Measurements from ENCODE around the gene DNASE1L3.

Gene DNASE1L3

DNA sequence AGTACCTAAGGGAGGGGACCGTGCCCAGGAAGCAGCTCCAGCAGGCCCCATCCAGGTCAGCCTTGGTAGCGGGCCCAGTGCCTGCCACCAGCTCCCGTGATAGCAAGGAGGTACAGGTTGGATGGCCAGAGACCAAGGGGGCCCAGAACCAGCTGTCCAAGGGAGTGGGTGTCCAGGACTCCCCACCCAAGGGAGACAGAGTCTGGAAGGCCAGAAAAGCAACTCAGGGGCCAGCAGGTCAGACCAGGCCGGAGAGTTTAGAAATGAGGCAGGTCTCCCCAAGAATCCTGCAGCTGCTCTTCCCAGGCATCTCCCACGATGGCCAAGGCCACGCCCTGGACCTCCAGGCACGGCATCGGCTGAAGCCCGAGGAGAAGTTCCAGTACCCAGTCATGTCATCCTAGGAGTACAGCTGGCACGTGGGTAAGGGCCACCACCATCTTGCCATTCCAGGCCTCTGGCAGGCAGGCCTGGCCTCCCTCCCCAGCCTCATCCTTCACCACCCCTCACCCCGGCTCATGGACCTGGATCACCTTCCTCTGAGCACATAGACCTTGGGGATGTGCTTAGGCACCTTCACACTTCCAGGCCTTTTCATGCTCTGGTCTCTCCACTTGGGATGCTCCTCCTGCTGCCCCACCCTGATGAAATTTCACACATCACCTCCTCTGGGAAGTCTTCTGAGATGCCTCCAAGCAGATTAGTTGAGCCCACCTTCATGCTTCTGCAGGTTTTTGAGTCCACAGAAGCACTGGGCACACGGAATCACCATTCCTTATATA, 30.5 kb downstream of the DNASE1L3 start:
- no peak for DNase-seq (ENCODE audit: low read depth in 1 of 2, low spot score in 1 of 2)

GRCh38 chr3:58179235-58180098, 31.3 kb downstream of the DNASE1L3 start:
- no peak for DNase-seq (ENCODE audit: low read depth in 1 of 2, low spot score in 1 of 2)

DNA sequence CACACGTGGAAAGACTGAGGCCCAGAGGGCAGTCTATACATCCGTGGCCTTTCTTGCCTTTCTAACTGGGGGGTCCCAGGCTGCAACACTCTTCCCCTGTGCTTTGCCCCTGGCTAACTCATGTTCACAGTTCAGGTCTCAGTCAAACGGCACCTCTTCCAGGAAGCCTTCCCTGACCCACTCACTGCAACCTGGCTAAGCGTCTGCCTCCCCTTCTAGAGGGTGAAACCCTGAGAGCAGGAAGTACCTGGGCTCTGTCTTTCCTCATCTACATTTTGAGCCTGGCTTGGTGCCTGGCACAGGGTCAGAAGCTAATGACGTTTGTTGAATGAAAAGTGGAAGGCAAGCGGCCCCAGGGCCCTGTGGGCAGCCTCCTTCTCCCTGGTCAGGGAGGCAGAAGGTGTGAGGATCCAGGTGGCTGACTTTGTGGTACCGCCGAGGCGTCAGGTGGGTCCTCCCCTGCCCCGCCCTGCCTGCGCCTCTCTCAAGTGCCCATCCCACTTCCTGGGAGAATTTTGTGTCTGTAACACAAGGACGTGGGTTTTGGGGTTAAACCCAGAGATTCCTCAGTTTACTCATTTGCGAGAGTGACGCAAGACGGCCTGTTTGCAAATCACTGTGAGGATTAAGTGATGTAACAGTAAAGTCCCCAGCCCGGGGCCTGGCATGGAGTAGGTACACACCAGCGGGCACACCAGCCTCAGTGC, 32.1 kb downstream of the DNASE1L3 start:
- DNase-seq (ENCODE audit: low read depth in 1 of 2, low spot score in 1 of 2) = no peak

DNA sequence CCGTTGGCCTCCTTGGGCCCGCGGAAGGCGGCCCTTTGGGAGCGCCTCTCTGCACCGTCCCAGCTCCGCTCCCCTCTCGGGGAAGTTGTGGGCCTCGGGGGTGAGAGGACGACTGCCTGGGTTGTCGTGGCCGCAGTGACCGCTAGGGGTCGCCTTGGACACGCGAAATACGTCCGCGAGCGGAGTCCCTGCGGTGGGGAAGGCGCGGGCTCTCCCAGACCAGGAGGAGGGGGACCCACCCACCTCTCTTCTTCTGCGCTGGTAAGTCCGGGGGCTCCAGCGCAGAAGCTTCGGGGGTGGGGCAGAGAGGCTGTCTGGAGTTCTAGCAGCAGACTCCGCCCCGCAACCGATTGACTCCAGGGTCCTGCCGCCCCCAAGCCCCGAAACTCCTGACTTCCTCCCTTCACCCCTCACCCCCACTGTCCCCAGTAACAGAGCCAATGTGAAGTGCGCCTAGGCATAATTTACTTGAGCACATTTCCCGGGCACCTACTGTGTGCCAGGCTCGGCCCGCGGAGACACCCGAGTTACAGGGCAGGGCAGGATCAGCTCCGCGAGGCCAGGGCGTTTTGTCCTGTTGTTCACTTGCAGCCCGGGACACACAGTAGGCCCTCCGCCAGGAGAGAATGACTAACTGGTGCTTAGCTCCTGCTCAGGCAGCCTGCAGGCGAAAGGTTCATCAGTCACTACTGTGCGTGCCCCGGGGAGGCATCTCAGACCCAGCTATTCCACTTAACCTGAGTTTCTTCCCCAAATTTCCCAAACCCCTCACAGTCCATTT, 32.8 kb downstream of the DNASE1L3 start:
- DNase-seq (ENCODE audit: low read depth in 1 of 2, low spot score in 1 of 2) = peak; percentile 79 to 85

- no peak for DNase-seq (ENCODE audit: low read depth in 1 of 2, low spot score in 1 of 2)
These were observed 33.8 kb downstream of the DNASE1L3 start for GRCh38 chr3:58176827-58177489.

- no peak for DNase-seq (ENCODE audit: low read depth in 1 of 2, low spot score in 1 of 2)
These were observed 34.6 kb downstream of the DNASE1L3 start for GRCh38 chr3:58176185-58176530.

DNA sequence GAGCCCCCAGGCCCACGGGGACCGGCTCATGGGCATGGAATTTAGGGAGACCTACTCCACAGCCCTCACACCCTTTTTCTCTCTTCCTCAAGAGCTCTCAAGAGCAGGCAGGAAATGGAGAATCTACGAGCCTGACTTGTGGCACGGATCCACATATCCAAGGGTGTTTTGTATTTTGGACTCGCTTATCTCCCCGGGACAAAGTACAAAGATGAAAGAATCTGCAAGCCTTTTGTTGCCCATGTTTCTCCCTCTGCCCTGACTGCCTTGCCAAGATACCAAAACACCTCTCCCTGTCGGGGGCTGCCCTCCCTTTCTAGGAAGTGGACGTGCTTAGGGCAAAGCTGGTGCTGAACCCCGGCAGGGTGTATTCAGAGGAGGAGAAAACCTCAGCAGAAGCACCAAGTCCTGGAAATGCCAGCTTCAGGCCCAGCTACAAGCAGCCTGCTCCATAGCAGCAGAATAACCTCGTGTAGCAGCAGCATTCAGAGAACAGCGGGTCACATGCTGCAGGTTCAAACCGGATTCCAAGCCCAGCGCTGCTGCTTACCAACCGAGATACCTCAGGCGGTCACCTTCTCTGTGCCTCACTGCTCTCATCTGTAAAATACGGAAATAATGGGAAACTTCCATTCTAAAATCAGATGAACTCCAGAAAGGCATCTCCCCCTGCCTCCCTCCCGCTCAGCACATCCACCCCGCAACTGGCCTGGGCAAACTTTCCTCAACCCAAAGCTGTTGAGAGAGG, 35.2 kb downstream of the DNASE1L3 start:
- no peak for DNase-seq (ENCODE audit: low read depth in 1 of 2, low spot score in 1 of 2)

DNA sequence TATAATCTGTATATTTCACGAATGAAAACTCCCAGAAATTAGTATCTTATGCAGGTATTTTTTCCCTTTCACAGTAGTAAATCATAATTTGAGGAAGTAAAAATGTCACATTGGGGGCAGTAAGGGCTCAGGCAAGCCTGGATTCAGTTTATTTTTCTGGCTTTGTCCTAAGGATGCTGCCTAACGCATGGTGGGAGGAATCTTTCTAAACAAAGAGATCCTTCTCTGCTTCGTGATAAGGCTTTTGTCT, 35.7 kb downstream of the DNASE1L3 start:
- no peak for DNase-seq (ENCODE audit: low read depth in 1 of 2, low spot score in 1 of 2)

DNA sequence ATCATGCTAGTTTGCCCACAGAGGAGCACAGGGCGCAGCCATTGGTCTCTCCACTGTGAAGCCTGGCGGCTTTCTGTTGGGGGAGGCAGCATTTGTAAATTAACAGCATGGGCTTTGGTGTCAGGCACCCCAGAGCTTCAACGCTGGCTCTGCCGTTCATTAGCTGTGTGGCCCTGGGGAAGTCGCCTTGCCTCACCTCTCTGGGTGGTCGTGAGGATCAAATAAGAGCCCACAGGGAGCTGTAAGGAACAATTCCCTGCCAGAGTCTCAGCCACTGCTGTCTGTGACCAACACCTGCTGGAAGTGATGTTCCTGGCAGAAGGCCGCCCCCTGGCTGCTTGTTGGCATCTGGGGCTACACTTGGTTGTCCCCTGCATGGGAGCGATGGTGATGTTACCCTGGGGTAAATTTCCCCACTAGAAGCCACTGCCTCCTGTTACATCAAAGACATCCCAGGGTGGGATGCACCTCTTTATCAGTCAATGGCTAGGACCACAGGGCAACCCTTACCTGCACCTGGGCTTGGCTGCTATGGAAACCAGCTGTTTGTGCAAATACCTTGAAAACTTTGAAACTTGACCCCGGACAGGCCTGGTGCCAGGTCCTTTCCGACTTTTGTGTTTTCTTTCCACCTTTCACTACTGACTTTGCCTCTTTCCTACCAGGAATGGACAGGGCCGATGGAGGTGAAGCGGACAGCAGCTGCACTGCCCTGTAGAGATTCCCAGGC, 36.9 kb downstream of the DNASE1L3 start:
- no peak for DNase-seq (ENCODE audit: low read depth in 1 of 2, low spot score in 1 of 2)

DNA sequence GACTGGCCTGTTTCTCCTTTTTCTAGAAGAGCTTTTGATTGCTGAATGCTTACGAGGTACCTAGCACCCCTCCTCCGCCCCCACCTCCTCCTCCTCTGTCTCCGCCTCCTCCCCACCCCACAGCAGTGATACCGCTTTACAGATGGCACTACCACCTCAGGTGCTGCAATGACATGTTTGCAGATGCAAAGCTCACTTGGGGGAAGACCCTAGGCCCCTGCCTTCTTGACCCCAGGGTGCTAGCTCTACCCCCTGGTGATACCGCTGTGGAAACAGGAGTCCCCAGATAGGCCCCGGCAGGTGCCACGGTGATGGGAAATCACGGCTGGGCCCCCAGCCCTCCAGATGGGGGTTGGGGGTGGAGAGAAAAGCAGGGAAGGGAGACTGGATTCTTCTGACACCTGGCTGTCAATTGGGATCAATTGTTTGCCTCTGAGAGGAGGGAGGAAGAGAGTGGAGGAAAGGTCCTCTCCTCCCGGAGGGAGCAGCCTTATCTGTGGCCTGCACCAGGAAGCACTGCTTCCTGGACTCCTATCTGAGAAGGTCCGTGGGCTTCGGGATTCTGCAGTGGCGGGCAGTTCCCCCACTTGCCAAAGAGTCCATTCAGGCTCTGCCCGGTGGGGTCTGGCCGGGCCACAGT, 37.6 kb downstream of the DNASE1L3 start:
- DNase-seq (ENCODE audit: low read depth in 1 of 2, low spot score in 1 of 2) = no peak

DNA sequence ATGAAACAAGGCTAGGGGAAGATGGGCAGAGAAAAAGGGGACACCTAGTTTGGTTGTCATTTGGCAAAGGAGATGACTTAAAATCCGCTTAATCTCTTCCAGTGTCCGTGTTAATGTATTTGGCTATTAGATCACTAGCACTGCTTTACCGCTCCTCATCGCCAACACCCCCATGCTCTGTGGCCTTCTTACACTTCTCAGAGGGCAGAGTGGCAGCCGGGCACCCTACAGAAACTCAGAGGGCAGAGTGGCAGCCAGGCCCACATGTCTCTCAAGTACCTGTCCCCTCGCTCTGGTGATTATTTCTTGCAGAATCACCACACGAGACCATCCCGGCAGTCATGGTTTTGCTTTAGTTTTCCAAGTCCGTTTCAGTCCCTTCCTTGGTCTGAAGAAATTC, 39.6 kb downstream of the DNASE1L3 start:
- no peak for DNase-seq (ENCODE audit: low read depth in 1 of 2, low spot score in 1 of 2)

DNA sequence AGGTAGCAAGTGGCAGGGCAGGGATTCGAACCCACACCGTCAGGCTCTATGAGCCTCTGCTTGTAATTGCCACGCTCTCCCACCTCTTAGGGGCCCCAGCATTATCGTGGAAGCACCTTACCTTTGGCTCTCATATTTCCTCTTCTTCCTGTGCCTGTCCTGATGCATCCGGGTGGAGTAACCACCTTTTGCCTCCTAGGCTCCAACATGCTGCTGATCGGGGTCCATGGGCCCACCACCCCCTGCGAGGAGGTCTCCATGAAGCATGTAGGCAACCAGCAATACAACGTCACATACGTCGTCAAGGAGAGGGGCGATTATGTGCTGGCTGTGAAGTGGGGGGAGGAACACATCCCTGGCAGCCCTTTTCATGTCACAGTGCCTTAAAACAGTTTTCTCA, 40.4 kb downstream of the DNASE1L3 start:
- DNase-seq (ENCODE audit: low read depth in 1 of 2, low spot score in 1 of 2) = no peak

GRCh38 chr3:58169371-58169770, 41.4 kb downstream of the DNASE1L3 start:
- DNase-seq (ENCODE audit: low read depth in 1 of 2, low spot score in 1 of 2) = no peak

DNA sequence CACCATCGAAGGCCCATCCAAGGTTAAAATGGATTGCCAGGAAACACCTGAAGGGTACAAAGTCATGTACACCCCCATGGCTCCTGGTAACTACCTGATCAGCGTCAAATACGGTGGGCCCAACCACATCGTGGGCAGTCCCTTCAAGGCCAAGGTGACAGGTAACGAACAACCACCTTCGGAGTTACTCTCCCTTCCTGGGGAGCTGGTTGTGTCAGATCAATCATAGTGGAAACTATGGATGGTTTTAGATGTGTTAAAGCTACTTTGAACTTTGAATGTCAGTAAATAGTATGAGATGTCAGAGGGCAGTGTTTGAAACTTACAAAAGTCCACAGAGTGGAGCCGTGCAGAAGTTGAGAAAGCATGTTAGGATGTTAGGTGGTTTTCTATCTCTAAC, 42.3 kb downstream of the DNASE1L3 start:
- DNase-seq (ENCODE audit: low read depth in 1 of 2, low spot score in 1 of 2) = no peak

- peak; percentile 21 to 39 for DNase-seq (ENCODE audit: low read depth in 1 of 2, low spot score in 1 of 2)
These were observed 43.1 kb downstream of the DNASE1L3 start for GRCh38 chr3:58167431-58168351.

DNA sequence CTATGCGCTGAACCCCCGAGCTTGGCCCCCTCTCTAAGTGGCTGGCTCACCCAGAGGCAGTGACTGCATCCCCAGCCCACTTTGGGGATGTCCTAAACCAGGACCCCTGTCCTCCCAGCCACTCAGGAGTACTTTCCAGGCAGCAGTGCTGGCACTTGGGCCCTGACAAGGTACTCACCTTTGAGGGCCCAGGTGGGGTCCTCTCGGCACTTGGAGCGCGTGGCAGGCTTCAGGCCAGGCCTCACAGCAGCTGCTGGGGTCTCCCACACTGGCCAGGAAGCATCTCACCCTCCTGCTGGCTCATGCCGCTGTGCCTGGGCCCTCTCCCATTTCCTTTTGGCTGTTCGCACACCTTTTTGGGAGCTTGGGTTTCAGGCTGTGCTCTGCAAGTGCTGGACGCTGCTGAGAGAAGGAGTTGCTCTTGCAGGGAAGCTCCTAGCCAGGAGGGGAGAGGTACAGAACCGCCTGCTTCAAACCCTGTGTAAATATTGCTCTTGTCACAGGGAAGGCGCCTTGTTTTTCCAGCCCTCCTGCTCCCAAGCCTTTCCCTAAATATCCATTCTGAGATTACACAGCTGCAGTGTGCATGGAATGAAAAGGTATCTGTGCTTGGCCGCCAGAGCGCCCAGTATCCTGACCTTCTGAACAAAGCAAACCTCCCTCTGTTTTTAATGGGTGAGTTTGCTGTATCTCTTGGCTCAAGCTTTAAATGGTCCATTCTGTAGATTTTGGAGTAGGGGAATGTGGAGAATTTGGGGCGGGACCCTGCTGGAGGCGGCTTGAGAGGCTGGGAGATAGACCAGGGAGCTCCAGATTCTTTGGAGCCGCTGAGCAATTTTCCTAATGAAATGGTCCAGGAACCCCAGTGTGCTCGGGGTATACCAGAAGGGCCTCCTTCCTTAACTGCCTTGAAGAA, 45.6 kb downstream of the DNASE1L3 start:
- no peak for DNase-seq (ENCODE audit: low read depth in 1 of 2, low spot score in 1 of 2)
